PFSK-1 (cell line): ENCODE measurements around the gene AUTS2.

Source experiments
- FOXP2 ChIP-seq: optimal IDR thresholded peaks from 2 replicates; pipeline ENCODE3; 2011; ENCODE audit warnings: borderline replicate concordance, control low read depth, inconsistent platforms; ENCODE audit not compliant: insufficient read depth; ENCODE audit errors: extremely low read length, extremely low read depth
- POLR2AphosphoS5 ChIP-seq: IDR thresholded peaks from 2 replicates; pipeline ENCODE4 v1.6.1; 2012; ENCODE audit warnings: low read depth, mild to moderate bottlenecking, control low read depth, low read length, moderate library complexity
- SIN3A ChIP-seq: IDR thresholded peaks from 2 replicates; pipeline ENCODE4 v1.6.1; 2012; ENCODE audit warnings: mild to moderate bottlenecking, low read length, moderate library complexity, borderline replicate concordance; ENCODE audit not compliant: insufficient read depth
- TAF1 ChIP-seq: IDR thresholded peaks from 2 replicates; pipeline ENCODE4 v1.6.1; 2012; ENCODE audit warnings: low read length, control low read depth, borderline replicate concordance; ENCODE audit not compliant: insufficient read depth
- TF ChIP-seq, protein P1 (sequence below), 2 experiments: IDR thresholded peaks; 2 replicates each; pipeline versions ENCODE4 v1.6.1 to v1.8.0; 2011 to 2012; ENCODE audit warnings: low read depth in 2 of 2, low read length in 2 of 2, control low read depth in 1 of 2, inconsistent platforms in 1 of 2, mild to moderate bottlenecking in 1 of 2, moderate library complexity in 1 of 2; ENCODE audit not compliant: insufficient read depth in 1 of 2

The AUTS2 gene

DNA sequence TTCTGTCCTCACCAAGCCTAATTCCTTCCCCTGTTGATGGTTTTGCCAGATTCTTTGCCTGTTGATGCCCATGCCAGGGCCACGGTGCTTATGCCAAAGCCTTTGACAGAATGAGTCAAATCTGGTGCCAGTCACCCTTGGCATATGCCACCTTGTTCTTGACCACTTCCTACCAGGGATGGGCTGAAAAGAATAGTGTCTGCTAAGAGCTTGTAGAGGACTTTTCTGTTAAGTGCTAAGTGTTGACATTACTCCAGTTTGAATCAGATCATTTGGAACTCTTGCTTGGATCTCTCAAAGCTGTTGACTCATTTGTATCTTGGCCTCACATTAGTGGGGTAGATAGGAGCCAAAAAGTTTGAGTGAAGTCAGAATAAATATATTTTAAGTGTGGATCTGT lies 661.2 kb downstream of the AUTS2 start:
- no peak for TF ChIP-seq FOXP2
- TF ChIP-seq TAF1, result no peak
- TF ChIP-seq, protein P1, sequence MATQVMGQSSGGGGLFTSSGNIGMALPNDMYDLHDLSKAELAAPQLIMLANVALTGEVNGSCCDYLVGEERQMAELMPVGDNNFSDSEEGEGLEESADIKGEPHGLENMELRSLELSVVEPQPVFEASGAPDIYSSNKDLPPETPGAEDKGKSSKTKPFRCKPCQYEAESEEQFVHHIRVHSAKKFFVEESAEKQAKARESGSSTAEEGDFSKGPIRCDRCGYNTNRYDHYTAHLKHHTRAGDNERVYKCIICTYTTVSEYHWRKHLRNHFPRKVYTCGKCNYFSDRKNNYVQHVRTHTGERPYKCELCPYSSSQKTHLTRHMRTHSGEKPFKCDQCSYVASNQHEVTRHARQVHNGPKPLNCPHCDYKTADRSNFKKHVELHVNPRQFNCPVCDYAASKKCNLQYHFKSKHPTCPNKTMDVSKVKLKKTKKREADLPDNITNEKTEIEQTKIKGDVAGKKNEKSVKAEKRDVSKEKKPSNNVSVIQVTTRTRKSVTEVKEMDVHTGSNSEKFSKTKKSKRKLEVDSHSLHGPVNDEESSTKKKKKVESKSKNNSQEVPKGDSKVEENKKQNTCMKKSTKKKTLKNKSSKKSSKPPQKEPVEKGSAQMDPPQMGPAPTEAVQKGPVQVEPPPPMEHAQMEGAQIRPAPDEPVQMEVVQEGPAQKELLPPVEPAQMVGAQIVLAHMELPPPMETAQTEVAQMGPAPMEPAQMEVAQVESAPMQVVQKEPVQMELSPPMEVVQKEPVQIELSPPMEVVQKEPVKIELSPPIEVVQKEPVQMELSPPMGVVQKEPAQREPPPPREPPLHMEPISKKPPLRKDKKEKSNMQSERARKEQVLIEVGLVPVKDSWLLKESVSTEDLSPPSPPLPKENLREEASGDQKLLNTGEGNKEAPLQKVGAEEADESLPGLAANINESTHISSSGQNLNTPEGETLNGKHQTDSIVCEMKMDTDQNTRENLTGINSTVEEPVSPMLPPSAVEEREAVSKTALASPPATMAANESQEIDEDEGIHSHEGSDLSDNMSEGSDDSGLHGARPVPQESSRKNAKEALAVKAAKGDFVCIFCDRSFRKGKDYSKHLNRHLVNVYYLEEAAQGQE (IDR thresholded peaks at IDR 0.05; ENCODE audit: insufficient read depth in 1 of 2, low read depth in 2 of 2, low read length in 2 of 2), result no peak
- TF ChIP-seq POLR2AphosphoS5, result no peak
- no peak for TF ChIP-seq SIN3A

DNA sequence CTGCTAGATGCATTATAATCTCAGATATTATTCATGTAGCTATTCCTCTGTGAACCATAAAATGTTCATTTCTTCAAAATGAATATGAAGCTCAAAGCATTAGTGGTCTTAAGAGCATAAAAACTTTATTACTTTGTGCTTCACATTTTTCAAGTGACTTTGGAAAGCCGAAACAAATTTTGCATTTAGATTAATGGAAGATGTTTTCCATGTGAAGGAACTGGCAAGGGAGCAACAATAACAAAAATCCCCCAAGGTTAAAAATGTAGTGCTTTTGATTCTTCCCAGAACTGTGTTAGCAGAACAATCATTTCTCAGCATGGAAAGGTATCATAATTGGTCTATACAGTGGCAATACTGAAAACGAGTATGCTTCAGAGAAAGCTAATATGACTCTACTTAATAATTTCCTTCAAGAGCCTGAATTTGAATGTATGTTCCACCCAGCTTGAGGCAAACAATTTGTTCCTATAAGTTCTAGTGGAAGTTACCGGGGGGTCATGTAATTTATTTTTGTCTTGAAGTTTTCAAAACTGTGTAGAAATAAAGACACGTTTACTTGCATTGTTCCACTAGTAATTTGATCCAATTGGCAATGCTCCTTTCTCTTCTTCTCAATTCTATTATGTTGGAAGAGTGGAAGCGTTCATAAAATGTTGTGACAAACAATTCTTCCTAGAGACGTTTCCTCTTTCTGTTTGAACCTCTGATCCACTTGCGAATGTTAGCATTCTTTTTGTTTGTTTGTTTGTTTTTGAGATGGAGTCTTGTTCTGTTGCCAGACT lies 665.4 kb downstream of the AUTS2 start:
- TF ChIP-seq FOXP2 (no peak), SIN3A (no peak), TAF1 (no peak), POLR2AphosphoS5 (no peak)
- TF ChIP-seq, protein P1 (IDR thresholded peaks at IDR 0.05; ENCODE audit: insufficient read depth in 1 of 2, low read depth in 2 of 2, low read length in 2 of 2), result no peak

DNA sequence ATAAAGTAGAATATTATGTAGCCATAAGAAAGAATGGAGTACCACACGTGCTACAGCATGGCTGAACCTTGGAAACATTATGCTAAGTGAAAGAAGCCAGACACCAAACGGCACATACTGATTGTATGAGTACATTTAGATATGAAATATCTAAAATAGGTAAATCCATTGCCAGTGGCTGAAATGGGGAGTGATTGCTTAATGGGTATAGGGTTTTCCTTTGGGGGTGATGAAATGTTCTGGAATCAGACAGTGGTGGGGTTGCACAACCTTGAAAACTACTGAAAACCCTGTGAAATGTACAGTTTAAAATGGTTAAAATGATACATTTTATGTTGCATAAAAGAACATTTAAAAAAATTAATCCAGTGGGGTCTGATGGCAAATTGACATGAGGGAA lies 667.9 kb downstream of the AUTS2 start:
- TF ChIP-seq TAF1 (no peak), POLR2AphosphoS5 (no peak)

DNA sequence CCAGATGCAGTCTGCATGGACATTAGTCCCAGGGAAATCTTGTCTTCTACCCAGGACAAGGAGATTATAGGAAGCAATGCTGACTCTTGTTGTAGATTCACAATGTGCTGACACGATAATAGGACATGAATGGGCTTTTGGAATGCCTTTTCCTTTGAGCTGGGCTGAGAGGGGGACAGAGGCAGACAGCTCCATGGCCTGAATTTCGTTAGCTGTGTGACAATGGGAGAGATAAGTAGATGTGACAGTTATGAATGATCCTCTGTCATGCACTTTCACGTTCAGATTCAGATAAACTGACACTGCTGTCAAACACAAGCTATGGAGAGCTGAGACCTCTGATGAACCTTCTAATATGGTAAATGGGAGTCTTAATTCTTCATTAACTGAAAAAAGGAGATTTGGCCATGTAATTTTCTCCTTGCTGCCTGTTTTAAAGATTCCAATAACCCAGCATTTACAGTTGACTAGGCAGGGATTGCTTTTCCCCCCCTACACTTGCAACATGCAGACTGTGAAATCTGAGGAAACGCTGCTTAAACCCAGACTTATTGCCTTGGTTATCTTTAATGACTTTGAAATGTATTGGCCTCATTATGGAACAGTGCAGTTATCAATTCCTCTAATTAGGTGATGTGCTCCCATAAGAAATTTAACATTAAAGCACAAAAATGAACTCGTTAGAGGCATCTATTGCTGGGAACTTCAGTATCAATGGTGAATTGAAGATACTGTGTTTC lies 669.3 kb downstream of the AUTS2 start:
- no peak for TF ChIP-seq FOXP2
- TF ChIP-seq, protein P1 (IDR thresholded peaks at IDR 0.05; ENCODE audit: insufficient read depth in 1 of 2, low read depth in 2 of 2, low read length in 2 of 2), result no peak
- no peak for TF ChIP-seq TAF1
- TF ChIP-seq SIN3A, result no peak
- TF ChIP-seq POLR2AphosphoS5, result no peak

DNA sequence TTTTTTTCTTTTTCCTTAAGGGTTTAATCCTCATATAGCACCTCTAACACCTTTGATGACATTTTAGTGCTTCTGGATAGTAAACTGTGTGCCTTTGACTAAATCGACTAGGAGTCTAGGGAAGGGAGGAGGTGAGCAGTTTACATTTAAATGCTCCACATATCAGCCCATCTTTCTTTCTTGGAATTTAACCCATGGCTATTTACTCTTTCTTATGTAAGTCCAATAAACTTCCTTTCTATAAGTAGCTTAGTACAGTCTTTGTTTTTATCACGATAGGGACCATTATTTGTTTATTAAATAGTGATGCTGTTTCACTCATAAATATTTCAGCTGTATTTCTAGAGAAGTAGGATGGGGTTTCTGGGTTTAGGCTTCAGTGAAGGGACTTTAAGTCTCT lies 669.9 kb downstream of the AUTS2 start:
- no peak for TF ChIP-seq FOXP2
- TF ChIP-seq, protein P1 (IDR thresholded peaks at IDR 0.05; ENCODE audit: insufficient read depth in 1 of 2, low read depth in 2 of 2, low read length in 2 of 2), result no peak
- no peak for TF ChIP-seq SIN3A
- TF ChIP-seq TAF1, result no peak
- TF ChIP-seq POLR2AphosphoS5, result no peak
